Activated CD4-positive, alpha-beta T cell treated with anti-CD3 and anti-CD28 coated beads, Interleukin-2, Interleukin-6, amounts not matched to agents 100 ng/mL and 50 ng/mL, durations not matched to agents 16 hours and 8 hours (primary cell): Measurements from ENCODE around the gene GABRA5.

Experiments
- DNase-seq: peaks from one replicate; pipeline ENCODE4 v3.0.0-alpha.2; 2020

GABRA5 gene

GRCh38 chr15:26934848-26935247 lies 68.0 kb downstream of the GABRA5 start:
- DNase-seq, result no peak

- DNase-seq, result no peak
Observed at GRCh38 chr15:26935322-26935721, 68.5 kb downstream of the GABRA5 start.

- DNase-seq, result no peak
Observed at GRCh38 chr15:26936502-26936901, 69.6 kb downstream of the GABRA5 start.

- no peak for DNase-seq
Observed at GRCh38 chr15:26937134-26937533, 70.3 kb downstream of the GABRA5 start.

GRCh38 chr15:26939398-26939797 lies 72.5 kb downstream of the GABRA5 start:
- DNase-seq, result no peak

GRCh38 chr15:26941489-26941888 lies 74.6 kb downstream of the GABRA5 start:
- no peak for DNase-seq

GRCh38 chr15:26943866-26944265 lies 77.0 kb downstream of the GABRA5 start:
- no peak for DNase-seq

GRCh38 chr15:26945046-26945445 lies 78.2 kb downstream of the GABRA5 start:
- no peak for DNase-seq

- no peak for DNase-seq
Observed at GRCh38 chr15:26950001-26950400, 83.1 kb downstream of the GABRA5 start.

GRCh38 chr15:26954403-26954802 lies 87.5 kb downstream of the GABRA5 start:
- DNase-seq, result no peak

- no peak for DNase-seq
Observed at GRCh38 chr15:26967719-26968269, 100.9 kb downstream of the GABRA5 start.

GRCh38 chr15:26968806-26969205 lies 101.9 kb downstream of the GABRA5 start:
- no peak for DNase-seq

- no peak for DNase-seq
Observed at GRCh38 chr15:26970712-26971210, 103.9 kb downstream of the GABRA5 start, which contains the start of gene GABRG3. GABRG3 (plus strand) TSS chr15:26971181.

- no peak for DNase-seq
Observed at GRCh38 chr15:26971271-26972018, 104.6 kb downstream of the GABRA5 start.

- DNase-seq, result no peak
Observed at GRCh38 chr15:26972636-26973035, 105.8 kb downstream of the GABRA5 start.

GRCh38 chr15:26974120-26974780 lies 107.4 kb downstream of the GABRA5 start:
- peak; percentile 7 for DNase-seq

GRCh38 chr15:26981492-26981891 lies 114.6 kb downstream of the GABRA5 start:
- no peak for DNase-seq

GRCh38 chr15:26983822-26984221 lies 117.0 kb downstream of the GABRA5 start:
- DNase-seq, result peak; percentile 17

GRCh38 chr15:26985050-26985449 lies 118.2 kb downstream of the GABRA5 start:
- no peak for DNase-seq

- DNase-seq, result no peak
Observed at GRCh38 chr15:26996250-26996649, 129.4 kb downstream of the GABRA5 start.
